ENCODE measurements around the gene GLTP.
"Not testable (repeated sequence)": the region's sequence is repeated elsewhere in the genome, so short reads cannot be mapped to it uniquely, and the experiment has no call there.

GLTP gene

DNA sequence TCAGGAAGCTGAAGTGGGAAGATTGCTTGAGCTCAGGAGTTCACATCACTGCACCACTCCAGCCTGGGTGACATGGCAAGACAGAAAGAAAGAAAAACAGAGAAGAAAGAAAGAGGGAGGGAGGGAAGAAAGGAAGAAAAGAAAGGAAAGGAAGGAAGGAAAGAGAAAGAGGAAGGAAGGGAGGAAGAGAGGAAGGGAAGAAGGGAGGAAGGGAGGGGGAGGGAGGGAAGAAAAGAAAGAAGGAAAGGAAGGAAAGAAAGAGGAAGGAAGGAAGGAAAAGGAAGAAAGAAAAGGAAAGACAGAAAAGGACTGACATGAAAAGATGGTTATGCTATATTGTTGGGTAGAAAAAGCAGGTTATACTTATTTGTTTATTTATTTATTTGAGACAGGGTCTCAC is 3.9 kb downstream of the GLTP start:
- no peak for DNase-seq

DNA sequence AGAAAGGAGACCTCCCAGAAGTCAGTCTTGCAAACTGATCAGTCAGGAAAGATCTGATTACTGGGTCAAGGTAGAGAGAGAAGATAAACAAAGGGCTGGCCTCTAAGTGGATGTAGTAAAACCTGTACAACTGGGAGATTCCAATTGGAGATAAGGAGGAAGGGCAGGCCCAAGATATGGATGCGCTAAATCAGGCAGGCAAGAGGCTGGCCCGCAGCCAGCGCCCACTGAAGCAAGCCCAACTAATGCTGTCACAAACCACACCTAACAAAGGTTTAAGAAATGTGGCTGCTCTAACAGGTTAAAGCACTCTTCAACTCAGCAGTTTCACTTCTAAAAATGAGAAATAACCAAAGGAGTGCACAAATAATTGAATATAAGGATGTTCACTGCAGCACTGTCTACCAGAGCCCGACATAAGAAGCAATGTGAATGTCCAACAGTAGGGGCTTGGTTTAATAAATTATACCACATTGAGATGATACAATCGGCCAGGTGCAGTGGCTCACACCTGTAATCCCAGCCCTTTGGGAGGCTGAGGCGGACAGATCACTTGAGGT is 4.7 kb downstream of the GLTP start:
- no peak for DNase-seq

DNA sequence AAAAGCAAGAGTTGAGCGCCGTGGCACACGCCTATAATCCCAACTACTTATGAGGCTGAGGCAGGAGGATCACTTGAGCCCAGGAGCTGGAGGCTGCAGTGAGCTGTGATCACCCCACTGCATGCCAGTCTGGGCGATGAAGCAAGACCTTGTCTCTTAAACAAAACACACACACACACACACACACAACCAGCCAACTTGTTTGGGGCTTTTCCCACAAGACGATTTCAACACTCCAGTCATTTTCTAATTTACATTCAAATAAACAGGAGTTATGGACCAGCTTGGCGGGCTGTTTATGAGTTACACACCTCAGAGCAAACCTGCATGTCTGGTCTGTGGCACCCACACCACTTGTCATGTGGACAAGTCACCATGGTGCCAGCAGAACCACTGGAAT is 6.7 kb downstream of the GLTP start:
- DNase-seq, result no peak

DNA sequence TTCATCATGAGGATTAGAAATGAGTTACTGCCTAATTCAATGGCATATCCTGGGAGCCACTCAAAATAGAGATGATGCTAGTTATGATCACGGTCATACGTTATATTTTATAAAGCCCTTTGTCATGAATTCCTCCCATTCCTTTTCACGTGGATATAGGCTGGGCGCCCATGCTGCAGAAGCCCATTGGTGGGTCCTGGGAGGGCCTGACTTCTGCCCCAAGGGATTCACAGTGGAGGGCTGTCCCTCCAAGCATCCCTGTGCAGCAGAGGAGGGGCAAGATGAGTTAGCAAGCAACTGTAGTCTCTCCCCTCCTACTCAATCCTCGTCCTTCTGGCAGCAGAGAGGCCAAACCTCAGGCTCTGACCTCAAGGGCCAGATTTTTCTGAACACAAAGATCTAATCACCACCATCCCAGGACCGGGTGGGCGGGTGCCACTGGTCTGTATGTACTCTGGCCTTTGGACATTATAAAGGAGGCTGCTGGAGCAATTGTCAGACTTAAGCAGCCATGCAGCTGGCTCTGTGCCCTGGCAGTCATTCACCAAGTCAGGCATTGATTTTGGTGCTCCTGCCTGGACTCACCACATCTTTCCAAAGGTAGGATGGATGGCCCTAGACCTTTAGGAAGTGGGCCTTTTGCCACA is 8.6 kb downstream of the GLTP start:
- DNase-seq, result no peak

DNA sequence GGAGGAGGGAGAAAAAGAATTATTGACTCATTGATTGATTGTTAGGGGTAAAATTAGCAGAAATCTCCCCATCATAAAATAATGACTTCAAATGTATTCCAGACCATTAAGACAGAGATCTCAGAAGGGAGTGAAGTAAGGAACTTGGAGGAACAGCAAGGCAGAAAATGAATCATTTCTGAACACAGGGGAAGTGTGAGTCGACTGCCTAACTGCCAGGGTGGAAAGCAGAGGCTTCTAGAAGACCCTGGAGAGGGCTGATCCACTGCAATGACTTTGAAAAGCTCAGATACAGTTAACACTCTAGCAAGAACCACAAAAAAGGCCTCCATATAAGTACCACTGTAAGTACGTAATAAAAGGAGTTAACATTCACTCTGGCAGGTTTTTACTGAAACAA is 9.7 kb downstream of the GLTP start:
- DNase-seq, result no peak

DNA sequence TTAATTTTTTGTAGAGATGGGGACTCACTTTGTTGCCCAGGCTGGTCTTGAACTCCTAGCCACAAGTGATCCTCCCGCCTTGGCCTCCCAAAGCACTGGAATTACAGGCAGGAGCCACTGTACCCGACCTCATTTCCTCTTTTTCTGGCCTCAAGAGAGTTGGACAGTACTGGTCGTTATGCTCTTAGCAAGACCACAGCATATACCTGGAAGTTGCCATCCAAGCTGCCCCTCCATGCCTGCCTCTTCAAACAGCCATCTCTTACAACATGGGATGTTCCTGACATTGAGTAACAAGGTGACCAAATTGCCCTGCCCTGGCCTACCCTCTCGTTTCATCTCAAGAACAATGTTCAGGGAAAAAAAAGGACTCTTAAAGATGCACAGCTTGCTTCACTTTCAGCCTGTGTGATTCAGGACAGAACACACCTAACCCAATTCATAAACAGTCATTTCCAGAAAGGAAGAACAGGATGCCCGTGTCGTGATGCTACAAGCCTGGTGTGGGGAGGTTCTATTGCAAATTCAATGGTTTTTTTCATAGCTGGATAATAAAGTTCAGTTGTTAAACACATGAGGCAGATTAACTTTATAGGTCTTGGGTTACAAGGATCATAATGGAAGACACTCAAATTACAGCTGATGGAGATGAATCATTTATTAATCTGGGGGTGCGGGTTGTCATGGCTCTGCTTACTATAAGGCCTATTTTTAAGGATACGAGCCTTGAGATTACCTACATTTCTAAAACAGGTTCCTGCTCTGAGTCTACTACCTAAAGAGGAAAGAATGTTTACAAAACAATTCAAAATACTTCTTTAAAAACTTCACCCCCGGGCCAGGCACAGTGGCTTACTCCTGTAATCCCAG is 11.9 kb downstream of the GLTP start:
- no peak for DNase-seq

DNA sequence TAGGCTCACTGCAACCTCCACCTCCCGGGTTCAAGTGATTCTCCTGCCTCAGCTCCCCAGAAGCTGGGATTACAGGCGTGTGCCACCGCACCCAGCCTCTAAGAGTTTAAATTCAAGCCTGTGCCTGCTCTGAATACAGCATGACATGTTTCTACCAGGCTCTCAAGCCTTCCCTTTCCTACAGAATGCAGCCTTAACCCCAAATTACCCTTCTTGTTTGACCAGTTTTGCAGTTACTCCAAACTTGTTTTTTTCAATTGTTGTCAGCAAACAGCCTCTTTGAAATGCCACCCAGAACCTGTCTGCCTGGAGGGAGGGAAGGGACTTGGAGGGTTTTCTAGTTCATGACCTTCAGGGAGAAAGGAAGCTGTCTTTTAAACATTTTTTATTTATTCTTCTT is 15.4 kb downstream of the GLTP start:
- no peak for DNase-seq

DNA sequence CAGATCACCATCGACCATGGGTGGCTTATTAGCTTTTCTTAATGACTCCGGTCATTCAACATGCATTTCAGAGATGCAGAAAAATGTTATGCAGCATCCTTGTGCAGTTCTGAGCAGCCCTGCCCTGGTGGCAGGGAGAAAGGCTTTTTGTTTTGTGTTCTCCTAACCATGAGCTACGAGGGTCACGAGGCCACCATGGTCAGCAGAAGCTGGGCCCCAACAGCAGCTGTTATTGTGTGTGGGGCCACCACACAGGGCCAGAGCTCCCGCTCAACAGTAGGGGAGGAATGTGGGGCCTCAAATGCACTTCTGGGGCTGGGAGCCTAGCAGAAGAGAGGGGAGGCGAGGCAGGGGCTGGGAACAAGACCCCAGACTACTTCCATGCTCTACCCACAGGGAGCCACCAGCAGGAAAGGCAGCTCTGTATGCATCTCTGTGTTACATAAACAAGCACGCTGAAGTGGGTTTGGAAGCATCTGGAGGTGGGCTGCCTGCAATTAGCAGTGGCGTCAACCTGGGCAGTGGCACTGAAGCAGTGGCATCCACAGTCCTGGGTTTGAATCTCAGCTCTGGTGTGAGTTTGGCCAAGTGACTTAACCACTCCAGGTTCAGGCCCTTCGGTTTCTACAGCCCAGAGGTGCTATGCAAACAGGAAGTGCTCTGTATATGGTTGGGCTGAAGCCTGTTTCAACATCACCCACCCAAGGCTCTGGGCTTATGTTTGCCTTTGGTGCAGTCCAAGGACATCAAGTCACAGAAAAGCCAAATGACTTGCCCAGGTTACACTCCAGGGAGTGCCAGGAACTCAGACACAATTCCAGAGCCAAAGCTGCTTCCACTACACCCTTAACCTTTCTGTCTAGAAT is 16.3 kb downstream of the GLTP start:
- DNase-seq, result no peak

DNA sequence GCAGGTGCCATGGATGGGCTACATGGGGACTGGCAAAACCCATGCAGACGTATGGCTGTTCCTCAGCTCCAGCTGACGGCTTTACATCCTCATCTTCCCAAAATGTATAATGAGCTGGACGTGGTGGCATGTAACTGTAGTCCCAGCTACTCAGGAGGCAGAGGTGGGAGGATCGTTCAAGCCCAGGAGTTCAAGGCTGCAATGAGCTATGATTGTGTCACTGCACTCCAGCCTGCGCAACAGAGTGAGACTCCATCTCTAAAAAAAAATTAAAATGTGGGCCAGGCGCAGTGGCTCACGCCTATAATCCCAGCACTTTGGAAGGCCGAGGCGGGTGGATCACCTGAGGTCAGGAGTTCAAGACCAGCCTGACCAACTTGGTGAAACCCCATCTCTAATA is 17.9 kb downstream of the GLTP start:
- not testable (repeated sequence) for DNase-seq

DNA sequence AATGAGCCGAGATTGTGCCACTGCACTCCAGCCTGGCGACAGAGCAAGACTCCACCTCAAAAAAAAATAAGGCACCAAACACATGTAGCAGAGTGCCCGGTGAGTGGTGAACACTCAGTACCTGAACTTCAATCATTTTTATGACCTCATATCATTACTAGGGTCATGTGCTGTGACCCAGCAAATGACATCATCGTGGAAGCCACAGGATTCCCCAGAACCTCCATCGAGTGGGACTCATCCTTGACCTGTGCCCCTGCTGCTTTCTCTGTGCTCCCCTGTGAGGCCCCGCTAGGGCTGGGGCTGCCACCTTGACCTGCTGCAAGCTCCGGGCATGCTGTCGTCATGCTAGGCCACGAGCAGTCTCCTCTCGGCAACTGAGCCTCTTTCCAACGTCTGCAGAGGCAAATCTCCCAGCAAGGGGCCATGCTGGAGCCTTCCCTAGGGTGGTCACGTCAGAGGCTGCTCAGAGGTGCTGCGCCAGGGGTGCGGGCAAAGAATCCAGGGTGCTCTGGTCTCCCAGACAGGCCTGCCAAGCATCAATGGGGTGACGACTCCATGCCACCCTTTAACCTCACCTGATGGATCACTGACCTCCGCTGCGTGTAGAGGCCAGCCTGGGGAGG is 18.5 kb downstream of the GLTP start:
- no peak for DNase-seq

DNA sequence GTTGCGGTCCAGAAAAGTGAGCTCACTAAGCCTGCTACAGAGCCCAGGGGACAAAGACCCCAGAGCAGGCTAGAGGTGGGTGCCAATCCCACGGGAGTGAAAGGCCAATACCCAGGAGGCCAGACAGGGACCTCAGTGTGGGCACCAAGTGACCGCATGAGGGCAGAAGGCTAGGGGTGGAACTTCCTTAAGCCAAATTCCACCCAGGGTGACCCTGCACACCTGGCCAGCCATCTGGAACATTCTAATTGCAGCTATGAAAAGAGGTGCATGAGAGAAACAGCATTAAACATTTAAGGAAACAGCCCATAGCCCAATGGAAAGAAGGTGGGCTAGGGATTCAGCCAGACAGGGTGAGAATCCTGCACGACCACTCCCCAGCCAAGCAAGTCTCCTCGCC is 19.4 kb downstream of the GLTP start:
- DNase-seq, result no peak

DNA sequence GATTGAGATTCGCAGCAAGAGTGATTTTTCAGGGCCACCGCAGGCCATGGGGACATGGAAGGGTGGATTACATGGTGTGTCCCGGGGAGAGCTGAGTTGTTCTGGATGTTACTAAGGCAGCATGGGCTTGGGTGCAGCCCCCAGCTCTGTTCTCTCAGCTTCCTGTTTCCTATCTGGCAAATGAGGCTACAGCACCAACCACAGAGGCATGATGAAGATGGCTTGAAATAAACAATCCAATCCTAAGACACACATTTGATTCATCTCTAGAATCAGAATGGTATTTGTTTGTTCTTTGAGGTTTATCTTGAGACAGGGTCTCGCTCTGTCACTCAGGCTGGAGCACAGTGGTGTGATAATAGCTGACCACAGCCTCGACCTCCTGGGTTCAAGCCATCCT is 21.6 kb downstream of the GLTP start:
- DNase-seq, result no peak

DNA sequence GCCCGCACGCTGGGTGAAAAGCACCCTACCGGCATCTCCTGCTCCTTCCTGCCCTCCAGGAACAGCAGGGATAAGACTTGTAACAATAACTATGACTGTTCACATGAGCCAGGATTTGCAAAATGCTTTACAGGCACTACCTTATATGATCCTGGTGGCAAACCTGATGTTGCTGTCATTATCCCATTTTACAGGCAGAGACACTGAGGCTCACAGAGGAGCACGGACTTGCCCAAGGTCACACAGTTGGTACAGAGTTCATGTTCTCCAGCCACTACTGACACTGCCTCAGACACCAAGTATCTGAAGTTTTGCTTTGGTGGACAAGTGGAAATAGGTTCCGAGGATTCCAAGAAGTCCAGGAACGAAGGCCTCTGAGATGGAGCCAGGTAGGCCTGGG is 22.6 kb downstream of the GLTP start:
- DNase-seq, result no peak

DNA sequence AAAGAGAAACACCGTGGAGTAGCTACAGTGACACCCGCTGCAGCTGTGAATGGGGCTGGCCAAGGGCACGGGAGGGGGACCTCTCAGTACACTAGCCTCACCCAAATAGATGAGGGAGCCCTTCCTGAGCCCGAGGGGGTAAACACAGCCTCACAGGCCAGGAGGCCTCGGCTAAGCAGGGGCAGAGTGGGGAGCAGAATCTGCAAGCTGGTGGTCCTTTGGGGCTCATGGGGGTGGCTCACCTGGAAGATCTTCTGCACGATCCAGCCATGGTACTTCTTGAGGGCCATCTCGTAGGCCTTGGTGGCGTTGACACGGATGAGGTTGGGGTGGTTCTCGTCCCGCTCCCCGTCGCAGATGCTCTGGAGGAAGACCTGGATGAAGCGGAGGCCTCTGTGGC is 25.0 kb downstream of the GLTP start:
- DNase-seq, result no peak

DNA sequence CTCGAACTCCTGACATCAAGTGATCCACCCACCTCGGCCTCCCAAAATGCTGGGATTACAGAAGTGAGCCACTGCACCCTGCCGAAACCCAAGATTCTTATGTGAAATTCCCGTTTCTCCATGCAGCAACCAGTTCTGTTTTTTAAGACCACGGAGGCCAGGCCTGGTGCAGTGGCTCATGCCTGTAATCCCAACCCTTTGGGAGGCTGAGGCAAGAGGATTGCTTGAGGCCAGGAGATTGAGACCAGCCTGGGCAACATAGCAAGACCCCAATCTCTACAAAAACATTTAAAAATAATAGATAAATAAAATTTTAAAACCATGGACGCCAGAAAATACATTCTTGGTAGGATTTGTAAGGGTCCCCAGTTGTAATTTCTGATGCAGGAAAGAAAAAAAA is 29.8 kb downstream of the GLTP start:
- DNase-seq, result not testable (repeated sequence)

DNA sequence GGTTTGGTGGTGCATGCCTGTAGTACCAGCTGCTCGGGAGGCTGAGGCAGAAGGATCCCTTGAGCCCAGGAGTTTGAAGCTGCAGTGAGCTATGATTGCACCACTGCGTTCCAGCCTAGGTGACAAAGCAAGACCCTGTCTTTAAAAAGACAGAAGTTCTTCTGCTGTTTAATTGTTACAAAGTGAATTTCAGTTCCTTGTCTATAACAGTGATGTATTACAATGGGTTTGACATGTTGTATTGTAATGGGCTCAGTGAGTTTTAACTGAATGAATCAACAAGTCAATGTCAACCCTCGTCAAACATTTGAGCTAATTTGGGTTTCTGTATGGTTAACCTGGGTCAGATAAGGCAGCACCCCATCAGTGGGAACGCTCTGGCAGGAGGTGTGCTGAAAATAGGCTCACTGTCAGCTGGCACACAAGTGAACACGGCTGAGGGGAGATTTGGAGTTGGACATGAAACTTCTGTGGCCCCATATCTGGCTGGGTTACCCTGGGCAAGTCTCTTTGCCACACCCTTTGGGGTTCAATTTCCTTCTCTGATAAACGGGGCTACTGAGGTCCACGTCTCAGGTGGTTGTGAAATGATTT is 33.1 kb downstream of the GLTP start:
- DNase-seq, result no peak

DNA sequence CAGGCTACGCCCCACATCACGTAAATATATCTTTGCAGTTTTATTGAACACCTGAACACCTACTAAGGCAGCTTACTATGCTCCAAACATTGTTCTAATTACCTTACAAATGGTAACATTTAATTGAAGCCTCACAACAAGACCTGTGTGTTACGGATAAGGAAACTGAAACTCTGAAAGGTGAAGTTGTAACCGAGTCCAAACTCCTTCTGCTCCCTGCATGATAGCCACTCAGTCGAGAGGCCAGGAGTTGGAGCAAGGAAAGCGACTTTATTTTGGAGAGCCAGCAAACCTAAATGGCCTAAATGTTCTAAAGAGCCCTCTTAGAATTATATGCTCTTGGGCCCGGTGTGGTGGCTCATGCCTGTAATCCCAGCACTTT is 34.5 kb downstream of the GLTP start:
- DNase-seq, result no peak

DNA sequence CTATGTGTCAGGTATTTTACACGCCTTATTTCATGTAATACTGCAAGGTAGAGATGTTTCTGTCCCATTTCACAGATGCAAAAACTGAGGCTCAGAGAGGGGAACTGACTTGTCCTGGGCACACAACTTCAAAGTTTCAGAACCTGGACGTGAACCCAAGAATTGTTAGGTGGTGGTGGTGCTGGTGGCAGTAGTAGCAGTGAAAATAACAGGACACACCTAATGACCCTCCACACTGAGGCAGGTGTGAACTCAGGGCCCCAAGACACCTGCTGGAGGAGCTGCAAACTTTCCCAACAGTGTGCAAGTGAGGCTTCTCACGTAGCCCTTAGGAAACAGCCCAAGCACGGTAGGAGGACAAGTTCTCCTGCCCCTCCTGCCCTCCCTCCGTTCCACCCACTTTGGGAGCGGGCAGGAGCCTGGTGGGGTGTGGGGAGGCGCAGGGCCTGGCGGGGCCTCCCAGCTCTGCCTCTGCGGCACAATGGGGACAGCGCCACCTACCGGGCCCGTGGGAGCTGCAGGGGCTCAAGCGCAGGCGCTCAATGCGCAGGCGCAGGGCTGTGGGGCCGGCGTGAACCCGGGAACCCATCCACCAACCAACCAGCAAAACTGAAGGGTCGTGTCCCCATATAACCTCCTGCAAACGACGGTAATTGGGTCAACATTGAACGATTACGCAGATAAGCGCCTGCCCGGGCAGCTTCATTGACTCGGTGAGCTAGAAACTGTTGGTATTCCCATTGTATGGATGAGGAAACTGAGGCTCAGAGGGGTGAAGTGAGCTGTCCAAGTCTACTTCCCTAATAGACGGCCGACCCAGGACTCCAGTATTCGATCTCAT is 35.1 kb downstream of the GLTP start:
- DNase-seq, result peak; percentile 82

DNA sequence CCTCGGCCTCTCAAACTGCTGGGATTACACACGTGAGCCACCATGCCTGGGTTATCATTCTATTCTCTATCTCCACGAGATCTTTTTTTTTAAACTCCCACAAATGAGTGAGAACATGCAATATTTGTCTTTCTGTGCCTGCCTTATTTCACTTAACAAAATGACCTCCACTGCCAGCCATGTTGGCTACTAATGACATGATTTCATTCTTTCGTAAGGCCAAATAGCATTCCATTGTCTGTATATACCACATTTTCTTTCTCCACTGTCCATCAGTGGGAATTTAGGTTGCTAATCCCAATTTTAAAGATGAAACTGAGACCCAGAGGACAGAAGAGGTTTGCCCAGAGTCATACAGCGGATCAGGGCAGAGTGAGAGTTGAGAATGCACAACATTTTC is 36.2 kb downstream of the GLTP start:
- no peak for DNase-seq

DNA sequence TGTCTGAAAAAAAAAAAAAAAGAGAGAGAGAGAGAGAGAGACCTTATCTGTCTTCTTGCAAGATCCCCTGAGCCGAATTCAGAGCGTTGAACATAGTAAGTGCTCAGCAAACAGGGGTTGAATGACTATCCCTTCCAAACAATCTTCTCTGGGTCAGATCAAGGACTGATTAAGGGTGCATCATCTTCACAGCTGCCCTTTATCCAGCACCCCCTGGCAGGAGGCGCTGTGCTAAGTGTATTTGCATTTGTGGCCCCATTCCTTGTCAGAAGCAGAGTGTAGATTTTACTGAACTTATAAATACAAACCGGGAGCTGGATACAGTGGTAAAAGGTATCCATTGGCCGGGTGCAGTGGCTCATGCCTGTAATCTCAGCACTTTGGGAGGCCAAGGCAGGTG is 38.3 kb downstream of the GLTP start:
- DNase-seq, result no peak

DNA sequence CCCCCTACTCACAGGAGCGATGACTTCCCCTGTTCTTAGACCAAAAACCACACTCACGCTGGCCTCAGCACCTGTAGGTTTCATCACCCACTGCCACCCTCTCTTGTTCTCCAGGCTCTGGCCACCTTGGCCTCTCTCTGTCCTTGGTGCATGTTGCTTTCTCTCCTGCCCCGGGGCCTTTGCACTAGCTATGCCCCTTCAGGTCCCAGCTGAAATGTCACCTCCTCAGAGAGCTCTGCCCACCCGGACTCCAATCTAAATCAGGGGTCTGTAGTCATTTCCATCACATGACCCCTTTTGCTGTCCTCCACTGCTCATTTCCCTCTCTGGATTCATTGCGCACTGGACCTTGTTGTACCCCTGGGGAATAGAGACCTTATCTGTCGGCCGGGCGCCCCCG is 39.0 kb downstream of the GLTP start:
- DNase-seq, result no peak

Measured in NCI-H345 (cell line).